ENCODE measurements around the gene MARCHF10. TPM values are rescaled to one million over a fixed set of nuclear protein-coding genes. Genes with fewer than 3 reads are reported as not detected.

Gene MARCHF10
- total RNA-seq, 1 donor from 2014 or later = 0.51 TPM

DNA sequence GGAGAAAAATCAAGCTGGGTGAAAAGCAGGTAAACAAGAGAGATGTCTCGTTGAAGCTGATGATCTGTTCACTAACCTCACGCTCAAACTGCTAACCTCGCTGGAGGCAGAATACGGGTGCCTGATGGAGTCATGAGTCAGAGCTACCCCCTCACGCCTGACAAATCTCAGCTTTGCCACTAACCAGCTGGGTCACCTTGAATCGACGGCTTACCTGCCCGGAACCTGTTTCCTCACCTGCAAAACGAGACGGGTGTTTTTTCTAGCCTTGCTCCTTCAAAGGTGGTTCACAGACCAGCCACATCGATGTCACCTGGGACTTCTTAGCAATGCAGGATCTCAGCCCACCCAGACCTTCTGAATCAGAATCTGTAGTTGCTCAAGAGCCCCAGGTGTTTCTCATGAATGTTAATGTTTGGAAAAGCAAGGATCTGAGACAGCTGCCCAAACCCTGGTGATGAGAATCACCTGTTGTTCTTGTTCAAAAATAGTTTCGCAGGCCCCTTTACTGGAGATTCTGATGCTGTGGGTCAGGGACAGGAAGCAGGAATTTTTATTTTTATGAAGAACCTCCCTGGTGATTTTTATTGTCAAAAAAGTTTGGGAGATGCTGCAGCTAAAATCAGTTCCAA lies 56.9 kb downstream of the MARCHF10 start:
- Histone ChIP-seq H3K9ac (no peak overlapping the region), H3K27me3 (no peaks in the 10 kb centered on the region), H3K4me1 (peaks cover 16% of the 10 kb centered on the region), H3K36me3 (no peaks in the 10 kb centered on the region), H3K27ac (no peak overlapping the region), H3K79me2 (ENCODE audit: low read depth) (no peaks in the 10 kb centered on the region), H3K9me3 (ENCODE audit: low read depth) (no peaks in the 10 kb centered on the region), H4K20me1 (ENCODE audit: low read depth) (no peaks in the 10 kb centered on the region), H2AFZ (replicated peaks) (peak overlapping the region; percentile 86), H3K4me2 (peak overlapping the region; percentile 12), H3F3A (ENCODE audit: low read depth) (peaks cover 11% of the 10 kb centered on the region), H3K4me3 (no peak overlapping the region)
- Mint-ChIP-seq H3K4me3 (no peak overlapping the region), H3K36me3 (no peaks in the 10 kb centered on the region), H3K9me3 (no peaks in the 10 kb centered on the region), H3K4me1 (peaks cover 21% of the 10 kb centered on the region), H3K27ac (no peak overlapping the region), H3K27me3 (ENCODE audit: insufficient read depth, low read depth) (peaks cover 2% of the 10 kb centered on the region)
- DNase-seq (ENCODE audit: low spot score) = no peak
- TF ChIP-seq EZH2 (IDR thresholded peaks at IDR 0.05) (no peak), EZH2phosphoT487 (IDR thresholded peaks at IDR 0.05) (no peak)
- TF ChIP-seq, protein P1, sequence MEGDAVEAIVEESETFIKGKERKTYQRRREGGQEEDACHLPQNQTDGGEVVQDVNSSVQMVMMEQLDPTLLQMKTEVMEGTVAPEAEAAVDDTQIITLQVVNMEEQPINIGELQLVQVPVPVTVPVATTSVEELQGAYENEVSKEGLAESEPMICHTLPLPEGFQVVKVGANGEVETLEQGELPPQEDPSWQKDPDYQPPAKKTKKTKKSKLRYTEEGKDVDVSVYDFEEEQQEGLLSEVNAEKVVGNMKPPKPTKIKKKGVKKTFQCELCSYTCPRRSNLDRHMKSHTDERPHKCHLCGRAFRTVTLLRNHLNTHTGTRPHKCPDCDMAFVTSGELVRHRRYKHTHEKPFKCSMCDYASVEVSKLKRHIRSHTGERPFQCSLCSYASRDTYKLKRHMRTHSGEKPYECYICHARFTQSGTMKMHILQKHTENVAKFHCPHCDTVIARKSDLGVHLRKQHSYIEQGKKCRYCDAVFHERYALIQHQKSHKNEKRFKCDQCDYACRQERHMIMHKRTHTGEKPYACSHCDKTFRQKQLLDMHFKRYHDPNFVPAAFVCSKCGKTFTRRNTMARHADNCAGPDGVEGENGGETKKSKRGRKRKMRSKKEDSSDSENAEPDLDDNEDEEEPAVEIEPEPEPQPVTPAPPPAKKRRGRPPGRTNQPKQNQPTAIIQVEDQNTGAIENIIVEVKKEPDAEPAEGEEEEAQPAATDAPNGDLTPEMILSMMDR (IDR thresholded peaks at IDR 0.05) = no peak

DNA sequence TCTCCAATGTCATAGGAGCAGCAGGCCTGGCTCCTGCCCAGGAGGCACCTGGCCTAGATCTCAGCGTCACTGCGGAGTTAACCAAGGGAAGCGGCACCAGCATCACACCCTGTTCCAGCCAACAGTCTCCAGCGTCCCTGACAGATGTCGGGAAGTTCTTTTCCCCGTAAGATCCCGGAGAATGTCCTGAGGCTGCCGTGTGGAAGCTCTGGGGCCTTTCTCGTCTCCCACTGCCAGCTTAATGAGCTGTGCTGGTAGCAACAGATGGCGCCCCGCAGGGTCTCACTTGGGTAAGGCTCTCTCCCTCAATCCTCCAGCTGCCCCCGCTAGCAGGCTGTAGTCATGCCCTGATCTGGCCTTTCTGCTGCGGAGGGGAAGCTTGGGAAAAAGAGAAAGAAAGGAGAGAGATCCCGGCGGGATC lies 57.5 kb downstream of the MARCHF10 start:
- H3K9me3 Mint-ChIP-seq = no peaks in the 10 kb centered on the region
- H3K27me3 ChIP-seq = no peaks in the 10 kb centered on the region
- H3F3A ChIP-seq (ENCODE audit: low read depth) = peaks cover 11% of the 10 kb centered on the region
- H3K4me3 Mint-ChIP-seq = no peak overlapping the region
- no peak for TF ChIP-seq EZH2 (IDR thresholded peaks at IDR 0.05)
- no peak for TF ChIP-seq EZH2phosphoT487 (IDR thresholded peaks at IDR 0.05)
- TF ChIP-seq, protein P1 (IDR thresholded peaks at IDR 0.05) = no peak
- no peak overlapping the region for H3K27ac ChIP-seq
- H3K9ac ChIP-seq = no peak overlapping the region
- H3K4me3 ChIP-seq = no peak overlapping the region
- H3K27ac Mint-ChIP-seq = peak overlapping the region; percentile 87
- no peaks in the 10 kb centered on the region for H3K9me3 ChIP-seq (ENCODE audit: low read depth)
- peaks cover 1% of the 10 kb centered on the region for H3K27me3 Mint-ChIP-seq (ENCODE audit: insufficient read depth, low read depth)
- no peaks in the 10 kb centered on the region for H3K79me2 ChIP-seq (ENCODE audit: low read depth)
- peaks cover 16% of the 10 kb centered on the region for H3K4me1 ChIP-seq
- H4K20me1 ChIP-seq (ENCODE audit: low read depth) = no peaks in the 10 kb centered on the region
- no peaks in the 10 kb centered on the region for H3K36me3 ChIP-seq
- peak; percentile 62 for DNase-seq (ENCODE audit: low spot score)
- H3K4me1 Mint-ChIP-seq = peaks cover 21% of the 10 kb centered on the region
- H3K4me2 ChIP-seq = peak overlapping the region; percentile 12
- peak overlapping the region; percentile 86 for H2AFZ ChIP-seq (replicated peaks)
- no peaks in the 10 kb centered on the region for H3K36me3 Mint-ChIP-seq

DNA sequence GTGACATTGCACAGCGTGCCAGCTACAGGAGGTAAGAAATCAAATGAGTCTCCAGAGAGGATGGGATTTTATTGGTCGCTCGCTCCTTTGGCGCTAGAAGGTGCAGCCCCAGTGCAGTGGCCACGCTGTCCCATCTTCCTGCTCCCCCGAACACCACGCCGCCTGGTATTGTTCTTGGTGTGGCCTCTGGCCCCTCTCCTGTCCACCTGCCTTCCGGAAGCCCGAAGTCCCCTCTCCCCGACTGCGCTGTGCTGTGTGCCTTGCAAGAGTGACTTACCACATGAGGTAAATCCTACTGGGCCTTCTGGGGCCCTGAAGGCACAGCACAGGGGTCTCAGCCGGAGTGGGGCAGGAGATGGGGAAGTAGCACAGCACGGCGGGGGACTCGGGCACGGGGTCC lies 58.2 kb downstream of the MARCHF10 start:
- H3K4me2 ChIP-seq = peak overlapping the region; percentile 12
- H3K27ac Mint-ChIP-seq = no peak overlapping the region
- TF ChIP-seq EZH2 (IDR thresholded peaks at IDR 0.05) (no peak), EZH2phosphoT487 (IDR thresholded peaks at IDR 0.05) (no peak)
- TF ChIP-seq, protein P1 (IDR thresholded peaks at IDR 0.05) = no peak
- H3K79me2 ChIP-seq (ENCODE audit: low read depth) = no peaks in the 10 kb centered on the region
- no peaks in the 10 kb centered on the region for H3K36me3 Mint-ChIP-seq
- H3F3A ChIP-seq (ENCODE audit: low read depth) = peaks cover 11% of the 10 kb centered on the region
- peaks cover 16% of the 10 kb centered on the region for H3K4me1 ChIP-seq
- H4K20me1 ChIP-seq (ENCODE audit: low read depth) = no peaks in the 10 kb centered on the region
- H3K27me3 Mint-ChIP-seq (ENCODE audit: insufficient read depth, low read depth) = no peaks in the 10 kb centered on the region
- no peak for DNase-seq (ENCODE audit: low spot score)
- no peak overlapping the region for H3K9ac ChIP-seq
- no peaks in the 10 kb centered on the region for H3K36me3 ChIP-seq
- no peak overlapping the region for H3K4me3 Mint-ChIP-seq
- no peaks in the 10 kb centered on the region for H3K9me3 ChIP-seq (ENCODE audit: low read depth)
- no peak overlapping the region for H3K4me3 ChIP-seq
- H3K27me3 ChIP-seq = no peaks in the 10 kb centered on the region
- H3K27ac ChIP-seq = no peak overlapping the region
- H3K9me3 Mint-ChIP-seq = no peaks in the 10 kb centered on the region
- H3K4me1 Mint-ChIP-seq = peaks cover 21% of the 10 kb centered on the region
- peak overlapping the region; percentile 86 for H2AFZ ChIP-seq (replicated peaks)

Data from neural progenitor cell (in vitro differentiated cells).